CD14-positive monocyte (primary cell): ENCODE results near the gene PCDHB1. TPM values are rescaled to one million over a fixed set of nuclear protein-coding genes. Genes with fewer than 3 reads are reported as not detected.

Experiments
- DNase-seq, 3 donors: peaks; one replicate each; pipeline ENCODE4 v3.0.0-alpha.2; 2011 to 2022
- H2AFZ ChIP-seq: 2 replicates; pipeline ENCODE4 v1.6.0; 2012; ENCODE audit warnings: mild to moderate bottlenecking, low read depth, low read length, inconsistent platforms; ENCODE audit not compliant: insufficient read depth, poor library complexity, severe bottlenecking
- H3K27ac ChIP-seq, 2 donors: 1 replicate in 1 of 2; 2 replicates in 1 of 2; pipeline ENCODE4 v1.5.1; 2012 to 2013; ENCODE audit warnings: low read length in 2 of 2, control low read depth in 1 of 2, inconsistent platforms in 1 of 2, low read depth in 1 of 2, mild to moderate bottlenecking in 1 of 2
- H3K27me3 ChIP-seq, 2 donors: one replicate each; pipeline versions ENCODE4 v1.6.0 to v1.6.1; 2011 to 2013; ENCODE audit warnings: low read length in 2 of 2; ENCODE audit not compliant: control insufficient read depth in 2 of 2, insufficient read depth in 2 of 2
- H3K36me3 ChIP-seq, 2 donors: replicated peaks in 1 of 2; 1 replicate in 1 of 2; 2 replicates in 1 of 2; pipeline versions ENCODE4 v1.5.1 to v1.6.1; 2012 to 2013; ENCODE audit warnings: low read length in 2 of 2, control low read depth in 1 of 2, inconsistent platforms in 1 of 2, mild to moderate bottlenecking in 1 of 2; ENCODE audit not compliant: insufficient read depth in 2 of 2, control insufficient read depth in 1 of 2
- H3K4me1 ChIP-seq, 2 donors: 1 replicate in 1 of 2; 2 replicates in 1 of 2; pipeline versions ENCODE4 v1.5.1 to v1.6.1; 2012 to 2013; ENCODE audit warnings: low read length in 2 of 2, control low read depth in 1 of 2, inconsistent platforms in 1 of 2, mild to moderate bottlenecking in 1 of 2, moderate library complexity in 1 of 2; ENCODE audit not compliant: insufficient read depth in 2 of 2, control insufficient read depth in 1 of 2
- H3K4me2 ChIP-seq: replicated peaks from 2 replicates; pipeline ENCODE3; 2012; ENCODE audit warnings: low read length, moderate library complexity, mild to moderate bottlenecking; ENCODE audit not compliant: poor library complexity, severe bottlenecking; ENCODE audit errors: extremely low read depth
- H3K4me3 ChIP-seq, 3 experiments: fragments of 200-600 bp in 1 of 3; sonication (generic) in 1 of 3; replicated peaks in 1 of 3; 1 replicate in 2 of 3; 2 replicates in 1 of 3; pipeline ENCODE4 v1.5.1; 2011 to 2013; ENCODE audit warnings: low read length in 3 of 3, mild to moderate bottlenecking in 3 of 3, control low read depth in 2 of 3, low read depth in 2 of 3, inconsistent platforms in 1 of 3, moderate library complexity in 1 of 3
- H3K79me2 ChIP-seq: 2 replicates; pipeline ENCODE4 v1.6.0; 2012; ENCODE audit warnings: mild to moderate bottlenecking, control low read depth, inconsistent platforms, low read length, moderate library complexity; ENCODE audit not compliant: insufficient read depth
- H3K9ac ChIP-seq: 2 replicates; pipeline ENCODE4 v1.6.0; 2017; ENCODE audit warnings: low read length, mild to moderate bottlenecking; ENCODE audit not compliant: insufficient read depth, poor library complexity, severe bottlenecking
- H3K9me3 ChIP-seq, 2 donors: replicated peaks in 1 of 2; 1 replicate in 1 of 2; 2 replicates in 1 of 2; pipeline versions ENCODE4 v1.5.1 to v1.6.1; 2012 to 2013; ENCODE audit warnings: low read length in 2 of 2, control low read depth in 1 of 2; ENCODE audit not compliant: control insufficient read depth in 1 of 2, insufficient read depth in 1 of 2
- H4K20me1 ChIP-seq: 2 replicates; pipeline ENCODE4 v1.6.0; 2012; ENCODE audit warnings: mild to moderate bottlenecking, low read length, control low read depth, moderate library complexity; ENCODE audit not compliant: insufficient read depth
- H3K27ac Mint-ChIP-seq, 7 donors: one replicate each; pipeline ENCODE4 v1.8.0; 2020; ENCODE audit warnings: mild to moderate bottlenecking in 7 of 7, mixed read lengths in 7 of 7, moderate library complexity in 6 of 7, inconsistent platforms in 2 of 7
- H3K27me3 Mint-ChIP-seq, 3 donors: one replicate each; pipeline ENCODE4 v1.8.0; 2021 to 2022; ENCODE audit warnings: low read depth in 3 of 3, mild to moderate bottlenecking in 3 of 3, mixed read lengths in 3 of 3, moderate library complexity in 3 of 3, inconsistent platforms in 1 of 3
- H3K36me3 Mint-ChIP-seq, 2 donors: one replicate each; pipeline ENCODE4 v1.8.0; 2020; ENCODE audit warnings: mixed read lengths in 2 of 2, inconsistent platforms in 1 of 2, mild to moderate bottlenecking in 1 of 2
- H3K4me1 Mint-ChIP-seq: one replicate; pipeline ENCODE4 v1.8.0; 2020; ENCODE audit warnings: mild to moderate bottlenecking, mixed read lengths
- H3K4me3 Mint-ChIP-seq, 2 donors: one replicate each; pipeline ENCODE4 v1.8.0; 2020; ENCODE audit warnings: mild to moderate bottlenecking in 2 of 2, mixed read lengths in 2 of 2, moderate library complexity in 1 of 2
- H3K9me3 Mint-ChIP-seq, 7 donors: one replicate each; pipeline ENCODE4 v1.8.0; 2020 to 2022; ENCODE audit warnings: mixed read lengths in 7 of 7, mild to moderate bottlenecking in 6 of 7, moderate library complexity in 6 of 7, inconsistent platforms in 2 of 7
- WGBS: methylation state at CpG from one replicate; pipeline ENCODE4 v1.1.5; 2013; ENCODE audit warnings: missing lambda C conversion rate; ENCODE audit not compliant: insufficient coverage; 5-methylcytosine and 5-hydroxymethylcytosine counted together
- intact Hi-C, 2 donors: fragments of 100-400 bp; cut with micrococcal nuclease; formaldehyde crosslinking; loops; one replicate each; pipeline versions ENCODE4 v1.15.0 to v1.15.1; 2023
- polyA plus RNA-seq, 3 donors: library from polyadenylated mRNA; depleted of rRNA in 1 of 3; unstranded in 2 of 3; stranded (reverse) in 1 of 3; fragments of 300-500 nt in 2 of 3; fragments of >200 nt in 1 of 3; fragmentation: Illumina TruSeq in 2 of 3; gene quantifications; 1 replicate in 2 of 3; 2 replicates in 1 of 3; pipeline ENCODE4 v1.2.3, GENCODE V29; 2012 to 2021
- TF ChIP-seq, protein P1 (sequence below): fragments of 200-600 bp; IDR thresholded peaks from one replicate; pipeline ENCODE4 v1.8.0; 2022; ENCODE audit warnings: antibody characterized with exemption, mild to moderate bottlenecking

Gene PCDHB1
- polyA plus RNA-seq, 3 donors, result not detected

DNA sequence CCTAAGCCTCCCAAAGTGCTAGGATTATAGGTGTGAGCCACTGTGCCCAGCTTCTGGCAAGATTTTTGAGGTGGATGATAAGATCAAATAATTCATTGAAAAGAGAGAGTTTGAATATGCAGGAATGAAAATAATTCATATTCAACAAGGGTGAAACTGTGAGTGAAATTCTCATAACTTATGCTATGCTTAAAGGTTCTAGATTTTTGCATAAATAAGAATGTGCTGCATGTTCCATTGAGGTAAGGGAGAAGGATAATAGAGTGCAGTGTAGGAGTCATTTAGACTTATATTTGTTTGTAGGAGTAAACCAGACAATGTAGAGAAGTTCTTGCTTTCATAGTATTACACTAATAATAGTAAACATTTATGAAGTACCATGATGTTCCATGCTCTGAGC lies 31.1 kb downstream of the PCDHB1 start:
- Histone ChIP-seq H3K36me3 (no peaks in the 10 kb centered on the region), H3K79me2 (no peaks in the 10 kb centered on the region)
- intact Hi-C loops, result no loop called here

DNA sequence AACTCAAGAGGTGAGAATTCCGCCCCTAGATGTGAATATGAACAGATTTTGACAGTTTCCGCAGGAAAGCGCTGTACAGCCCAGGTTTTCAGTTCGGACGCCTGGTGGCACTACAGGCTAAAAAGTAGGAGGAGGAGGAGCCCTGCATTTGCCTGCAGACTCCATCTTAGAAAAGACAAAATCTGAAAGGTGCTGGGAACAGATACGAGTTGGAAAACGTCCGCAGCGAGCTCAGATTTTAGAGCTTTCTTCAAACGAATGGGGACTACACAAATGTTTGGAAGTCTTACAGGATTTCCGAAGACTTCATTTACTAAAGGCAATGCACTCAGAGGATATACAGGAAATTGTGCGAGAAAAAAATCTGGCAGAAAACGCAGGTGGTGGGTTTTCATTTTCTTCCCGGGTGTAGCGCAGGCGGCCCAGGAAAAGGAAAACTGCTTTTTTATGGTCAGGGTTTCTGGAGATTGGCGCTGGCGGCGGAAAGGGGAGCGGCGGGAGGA lies 33.4 kb downstream of the PCDHB1 start:
- no peak overlapping the region for H3K9ac ChIP-seq
- intact Hi-C loops, result no loop called here
- no peak for DNase-seq
- no peaks in the 10 kb centered on the region for H4K20me1 ChIP-seq
- H3K4me3 Mint-ChIP-seq, result peak overlapping the region in 1 of 2 donors; percentile 68
- H3K27me3 Mint-ChIP-seq, result peaks cover 9% of the 10 kb centered on the region in 3 donors
- H3K27ac ChIP-seq, result no peak overlapping the region
- H3K36me3 ChIP-seq, result no peaks in the 10 kb centered on the region
- H3K4me1 ChIP-seq, result no peaks in the 10 kb centered on the region
- H3K4me2 ChIP-seq, result no peak overlapping the region
- H3K36me3 Mint-ChIP-seq, result no peaks in the 10 kb centered on the region
- H3K79me2 ChIP-seq, result no peaks in the 10 kb centered on the region
- H3K27me3 ChIP-seq, result peaks cover 5 to 9% of the 10 kb centered on the region in 2 donors
- H3K9me3 ChIP-seq, result peaks cover 9 to 10% of the 10 kb centered on the region in 2 donors
- WGBS, result 17% methylated on average over 12 of the region's 21 CpGs
- H3K4me1 Mint-ChIP-seq, result no peaks in the 10 kb centered on the region
- H3K27ac Mint-ChIP-seq, result no peak overlapping the region
- no peak overlapping the region for H2AFZ ChIP-seq
- H3K4me3 ChIP-seq, result no peak overlapping the region
- peaks cover 9 to 34% (median 27%) of the 10 kb centered on the region in 7 donors for H3K9me3 Mint-ChIP-seq
- TF ChIP-seq, protein P1, sequence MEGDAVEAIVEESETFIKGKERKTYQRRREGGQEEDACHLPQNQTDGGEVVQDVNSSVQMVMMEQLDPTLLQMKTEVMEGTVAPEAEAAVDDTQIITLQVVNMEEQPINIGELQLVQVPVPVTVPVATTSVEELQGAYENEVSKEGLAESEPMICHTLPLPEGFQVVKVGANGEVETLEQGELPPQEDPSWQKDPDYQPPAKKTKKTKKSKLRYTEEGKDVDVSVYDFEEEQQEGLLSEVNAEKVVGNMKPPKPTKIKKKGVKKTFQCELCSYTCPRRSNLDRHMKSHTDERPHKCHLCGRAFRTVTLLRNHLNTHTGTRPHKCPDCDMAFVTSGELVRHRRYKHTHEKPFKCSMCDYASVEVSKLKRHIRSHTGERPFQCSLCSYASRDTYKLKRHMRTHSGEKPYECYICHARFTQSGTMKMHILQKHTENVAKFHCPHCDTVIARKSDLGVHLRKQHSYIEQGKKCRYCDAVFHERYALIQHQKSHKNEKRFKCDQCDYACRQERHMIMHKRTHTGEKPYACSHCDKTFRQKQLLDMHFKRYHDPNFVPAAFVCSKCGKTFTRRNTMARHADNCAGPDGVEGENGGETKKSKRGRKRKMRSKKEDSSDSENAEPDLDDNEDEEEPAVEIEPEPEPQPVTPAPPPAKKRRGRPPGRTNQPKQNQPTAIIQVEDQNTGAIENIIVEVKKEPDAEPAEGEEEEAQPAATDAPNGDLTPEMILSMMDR, result no peak

More for the DNA sequence above, 31.1 kb downstream of the PCDHB1 start:
- no peaks in the 10 kb centered on the region for H3K4me1 Mint-ChIP-seq
- no peak overlapping the region for H3K9ac ChIP-seq
- H3K27ac ChIP-seq, result no peak overlapping the region
- no peak overlapping the region for H3K4me2 ChIP-seq
- H3K4me1 ChIP-seq, result no peaks in the 10 kb centered on the region
- H3K4me3 ChIP-seq, result no peak overlapping the region
- no peaks in the 10 kb centered on the region for H3K36me3 Mint-ChIP-seq
- no peak overlapping the region for H3K4me3 Mint-ChIP-seq
- TF ChIP-seq, protein P1, result no peak
- H3K9me3 ChIP-seq, result peaks cover 27 to 32% of the 10 kb centered on the region in 2 donors
- no peak for DNase-seq
- peaks cover 5 to 9% of the 10 kb centered on the region in 2 donors for H3K27me3 ChIP-seq
- no peak overlapping the region for H3K27ac Mint-ChIP-seq
- peaks cover 9 to 11% (median 9%) of the 10 kb centered on the region in 3 donors for H3K27me3 Mint-ChIP-seq
- H2AFZ ChIP-seq, result no peak overlapping the region
- peaks cover 13 to 48% (median 42%) of the 10 kb centered on the region in 7 donors for H3K9me3 Mint-ChIP-seq
- no peaks in the 10 kb centered on the region for H4K20me1 ChIP-seq
